Osteoblast (primary cell): ENCODE results near the gene CEBPB. TPM values are rescaled to one million over a fixed set of nuclear protein-coding genes. Genes with fewer than 3 reads are reported as not detected.
"Not testable (repeated sequence)": the region's sequence is repeated elsewhere in the genome, so short reads cannot be mapped to it uniquely, and the experiment has no call there.

Experiments
- DNase-seq: peaks from one replicate; pipeline ENCODE4 v3.0.0; 2011; ENCODE audit warnings: low spot score, mixed read lengths; ENCODE audit not compliant: insufficient read length; ENCODE audit errors: missing footprints
- H2AFZ ChIP-seq: 2 replicates; pipeline ENCODE4 v1.6.0; 2011; ENCODE audit warnings: mild to moderate bottlenecking, low read length
- H3K27ac ChIP-seq: 2 replicates; pipeline ENCODE4 v1.5.1; 2011; ENCODE audit warnings: mild to moderate bottlenecking, low read depth, low read length, moderate library complexity
- H3K27me3 ChIP-seq: 2 replicates; pipeline ENCODE4 v1.6.0; 2012; ENCODE audit warnings: mild to moderate bottlenecking, control low read depth, inconsistent platforms, low read length, moderate library complexity; ENCODE audit not compliant: insufficient read depth
- H3K36me3 ChIP-seq: 2 replicates; pipeline ENCODE4 v1.5.1; 2011; ENCODE audit warnings: mild to moderate bottlenecking, low read length, control low read depth, moderate library complexity; ENCODE audit not compliant: insufficient read depth
- H3K4me1 ChIP-seq: 2 replicates; pipeline ENCODE4 v1.5.1; 2011; ENCODE audit warnings: mild to moderate bottlenecking, low read length, control low read depth, moderate library complexity; ENCODE audit not compliant: insufficient read depth
- H3K4me2 ChIP-seq: 2 replicates; pipeline ENCODE4 v1.6.0; 2011; ENCODE audit warnings: mild to moderate bottlenecking, low read length; ENCODE audit not compliant: insufficient read depth
- H3K4me3 ChIP-seq: fragments of 200-600 bp; sonication (generic); 3 replicates; pipeline ENCODE4 v1.5.1; 2012; ENCODE audit warnings: mild to moderate bottlenecking, low read length, inconsistent platforms; ENCODE audit not compliant: insufficient read depth
- H3K79me2 ChIP-seq: 2 replicates; pipeline ENCODE4 v1.6.0; 2012; ENCODE audit warnings: mild to moderate bottlenecking, low read length, control low read depth, inconsistent platforms; ENCODE audit not compliant: insufficient read depth
- H3K9me3 ChIP-seq: 2 replicates; pipeline ENCODE4 v1.5.1; 2011; ENCODE audit warnings: low read depth, low read length, control low read depth
- H4K20me1 ChIP-seq: 2 replicates; pipeline ENCODE4 v1.6.0; 2012; ENCODE audit warnings: mild to moderate bottlenecking, low read length, control low read depth; ENCODE audit not compliant: insufficient read depth
- CTCF ChIP-seq: IDR thresholded peaks from 2 replicates; pipeline ENCODE4 v1.5.1; 2011; ENCODE audit warnings: mild to moderate bottlenecking, low read depth, low read length, moderate library complexity; ENCODE audit errors: extremely low read depth
- total RNA-seq: library from RNA; depleted of rRNA; stranded (reverse); fragments of >200 nt; gene quantifications from 2 replicates; pipeline ENCODE4 v1.2.3, GENCODE V29; 2012

The CEBPB gene
- total RNA-seq, 1 donor = 79.3 TPM

DNA sequence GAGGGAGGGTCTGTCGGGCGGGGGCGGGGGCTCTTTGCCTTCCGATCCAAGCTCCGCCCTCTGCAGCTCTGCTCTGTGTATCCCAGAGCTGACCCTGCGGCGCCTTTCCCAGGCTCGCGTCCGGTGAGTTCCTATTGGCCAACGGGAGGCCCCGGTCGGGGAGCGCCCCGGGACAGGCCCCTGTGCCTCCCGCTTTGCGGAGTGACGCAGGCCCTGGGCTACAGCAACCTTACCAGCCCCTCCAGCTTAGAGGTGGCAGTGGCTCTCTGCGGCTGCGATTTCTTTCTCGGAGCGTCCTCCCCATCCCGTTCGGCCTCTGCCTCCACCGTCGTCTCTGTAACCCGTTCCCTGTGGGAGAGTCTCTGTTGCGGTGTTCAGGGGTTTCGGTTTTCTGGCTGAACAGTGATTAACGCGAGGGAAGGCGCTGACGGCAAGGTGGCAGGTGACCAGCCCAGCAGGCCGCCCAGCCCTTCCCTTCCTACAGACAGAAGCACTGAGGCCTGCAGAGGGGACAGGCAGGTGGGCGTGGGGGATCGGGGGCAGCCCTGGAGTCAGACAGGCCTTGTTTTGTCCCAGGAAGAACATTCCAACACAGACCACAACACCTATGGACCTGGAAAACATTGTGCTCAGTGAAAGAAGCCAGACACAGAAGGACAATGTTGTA lies 18.1 kb upstream of the CEBPB start:
- Histone ChIP-seq H3K27ac (peak overlapping the region; percentile 91), H2AFZ (peak overlapping the region; percentile 99), H3K79me2 (no peaks in the 10 kb centered on the region), H3K36me3 (no peaks in the 10 kb centered on the region), H4K20me1 (no peaks in the 10 kb centered on the region), H3K9me3 (no peaks in the 10 kb centered on the region), H3K4me3 (peak overlapping the region; percentile 89), H3K27me3 (no peaks in the 10 kb centered on the region), H3K4me1 (peaks cover 13% of the 10 kb centered on the region), H3K4me2 (peak overlapping the region; percentile 95)
- TF ChIP-seq CTCF = no peak
- peak; percentile 97 for DNase-seq

DNA sequence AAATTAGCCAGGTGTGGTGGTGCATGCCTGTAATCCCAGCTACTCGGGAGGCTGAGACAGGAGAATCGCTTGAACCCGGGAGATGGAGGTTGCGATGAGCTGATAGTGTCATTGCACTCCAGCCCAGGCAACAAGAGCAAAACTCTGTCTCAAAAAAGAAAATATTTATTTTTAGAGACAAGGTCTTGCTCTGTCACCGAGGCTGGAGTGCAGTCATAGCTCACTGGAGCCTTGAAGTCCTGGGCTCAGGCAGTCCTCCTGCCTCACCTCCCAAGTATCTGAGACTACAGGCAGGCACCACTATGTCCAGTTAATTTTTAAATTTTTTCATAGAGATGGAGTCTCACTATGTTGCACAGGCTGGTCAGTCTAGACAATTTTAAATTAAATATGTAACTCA lies 16.2 kb upstream of the CEBPB start:
- Histone ChIP-seq H3K27me3 (no peaks in the 10 kb centered on the region), H2AFZ (no peak overlapping the region), H3K9me3 (no peaks in the 10 kb centered on the region), H3K4me2 (no peak overlapping the region), H3K79me2 (no peaks in the 10 kb centered on the region), H4K20me1 (no peaks in the 10 kb centered on the region), H3K27ac (no peak overlapping the region), H3K4me1 (peaks cover 13% of the 10 kb centered on the region), H3K36me3 (no peaks in the 10 kb centered on the region), H3K4me3 (no peak overlapping the region)
- DNase-seq = no peak
- no peak for TF ChIP-seq CTCF

GRCh38 chr20:50175938-50176933 lies 14.4 kb upstream of the CEBPB start:
- Histone ChIP-seq H3K79me2 (no peaks in the 10 kb centered on the region), H3K27me3 (no peaks in the 10 kb centered on the region), H4K20me1 (no peaks in the 10 kb centered on the region), H3K9me3 (no peaks in the 10 kb centered on the region), H3K4me1 (peaks cover 13% of the 10 kb centered on the region), H3K4me2 (no peak overlapping the region), H3K4me3 (no peak overlapping the region), H3K27ac (no peak overlapping the region), H3K36me3 (no peaks in the 10 kb centered on the region), H2AFZ (no peak overlapping the region)
- no peak for DNase-seq
- TF ChIP-seq CTCF = no peak

DNA sequence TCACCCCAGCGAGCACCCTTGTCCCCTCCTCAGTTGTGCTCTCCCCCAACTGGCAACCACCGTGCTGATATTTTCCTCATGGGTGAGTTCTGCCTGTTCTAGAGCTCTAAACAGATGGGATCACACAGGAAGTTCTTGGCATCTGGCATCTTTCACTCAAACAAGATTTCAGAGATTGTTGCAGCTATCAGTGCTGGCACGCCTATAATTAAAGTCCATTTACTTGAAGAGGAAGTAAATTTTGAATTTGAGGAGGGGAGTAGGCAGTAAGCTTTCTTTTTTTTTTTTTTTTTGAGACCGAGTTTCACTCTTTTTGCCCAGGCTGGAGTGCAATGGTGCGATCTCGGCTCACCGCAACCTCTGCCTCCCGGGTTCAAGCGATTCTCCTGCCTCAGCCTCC lies 12.0 kb upstream of the CEBPB start:
- H3K9me3 ChIP-seq, H3K4me2 ChIP-seq, H3K79me2 ChIP-seq, H3K27me3 ChIP-seq, H3K4me3 ChIP-seq, H2AFZ ChIP-seq, H4K20me1 ChIP-seq, H3K36me3 ChIP-seq, H3K4me1 ChIP-seq, H3K27ac ChIP-seq: not testable (repeated sequence)
- peak; percentile 26 for DNase-seq
